Activated CD8-positive, alpha-beta memory T cell treated with anti-CD3 and anti-CD28 coated beads, Interleukin-2, amount 50 U/mL, for 24 hours (primary cell): ENCODE measurements around the gene KLHDC4.
A peak's percentile ranks its signal among the peaks of the same experiment; 100 is the strongest.
"Not testable (repeated sequence)": the region's sequence is repeated elsewhere in the genome, so short reads cannot be mapped to it uniquely, and the experiment has no call there.

ENCODE experiments used
- DNase-seq: peaks from one replicate; pipeline ENCODE4 v3.0.0-alpha.2; 2020; ENCODE audit errors: extremely low read depth

Gene KLHDC4

GRCh38 chr16:87788730-87789436, 23.1 kb upstream of the KLHDC4 start:
- not testable (repeated sequence) for DNase-seq

- DNase-seq = not testable (repeated sequence)
Measured at GRCh38 chr16:87787451-87788091, 21.8 kb upstream of the KLHDC4 start.

- DNase-seq = no peak
Measured at GRCh38 chr16:87784812-87785211, 19.0 kb upstream of the KLHDC4 start.

- no peak for DNase-seq
Measured at GRCh38 chr16:87782033-87782432, 16.2 kb upstream of the KLHDC4 start.

GRCh38 chr16:87780385-87780989, 14.7 kb upstream of the KLHDC4 start:
- no peak for DNase-seq

GRCh38 chr16:87778830-87779579, 13.2 kb upstream of the KLHDC4 start:
- peak; percentile 84 for DNase-seq

GRCh38 chr16:87778476-87778829, 12.7 kb upstream of the KLHDC4 start:
- DNase-seq = no peak

- not testable (repeated sequence) for DNase-seq
Measured at GRCh38 chr16:87773836-87774235, 8.1 kb upstream of the KLHDC4 start.

- not testable (repeated sequence) for DNase-seq
Measured at GRCh38 chr16:87767456-87767855, 1.7 kb upstream of the KLHDC4 start.

GRCh38 chr16:87766485-87766797, 655 bp upstream of the KLHDC4 start:
- DNase-seq = no peak

GRCh38 chr16:87765473-87765775, 362 bp downstream of the KLHDC4 start:
- peak; percentile 28 for DNase-seq

- DNase-seq = no peak
Measured at GRCh38 chr16:87764600-87765472, 950 bp downstream of the KLHDC4 start.

- DNase-seq = no peak
Measured at GRCh38 chr16:87762620-87763019, 3.2 kb downstream of the KLHDC4 start.

- DNase-seq = no peak
Measured at GRCh38 chr16:87762071-87762571, 3.7 kb downstream of the KLHDC4 start.

- DNase-seq = no peak
Measured at GRCh38 chr16:87761060-87761459, 4.7 kb downstream of the KLHDC4 start.

GRCh38 chr16:87757841-87758426, 7.9 kb downstream of the KLHDC4 start:
- no peak for DNase-seq

- no peak for DNase-seq
Measured at GRCh38 chr16:87754535-87754934, 11.3 kb downstream of the KLHDC4 start.

- no peak for DNase-seq
Measured at GRCh38 chr16:87747626-87748414, 18.0 kb downstream of the KLHDC4 start.

- DNase-seq = no peak
Measured at GRCh38 chr16:87746178-87746577, 19.6 kb downstream of the KLHDC4 start.

- DNase-seq = no peak
Measured at GRCh38 chr16:87744750-87745514, 20.9 kb downstream of the KLHDC4 start.
